Diencephalon (tissue), 1 donor: ENCODE measurements around the gene METTL21C. TPM values are rescaled to one million over a fixed set of nuclear protein-coding genes. Genes with fewer than 3 reads are reported as not detected.

ENCODE experiments used
- total RNA-seq: library from RNA; depleted of rRNA; stranded (reverse); fragments of >200 nt; gene quantifications from one replicate; pipeline ENCODE4 v1.2.3, GENCODE V29; 2014

METTL21C gene
- 0.69 TPM for total RNA-seq

DNA sequence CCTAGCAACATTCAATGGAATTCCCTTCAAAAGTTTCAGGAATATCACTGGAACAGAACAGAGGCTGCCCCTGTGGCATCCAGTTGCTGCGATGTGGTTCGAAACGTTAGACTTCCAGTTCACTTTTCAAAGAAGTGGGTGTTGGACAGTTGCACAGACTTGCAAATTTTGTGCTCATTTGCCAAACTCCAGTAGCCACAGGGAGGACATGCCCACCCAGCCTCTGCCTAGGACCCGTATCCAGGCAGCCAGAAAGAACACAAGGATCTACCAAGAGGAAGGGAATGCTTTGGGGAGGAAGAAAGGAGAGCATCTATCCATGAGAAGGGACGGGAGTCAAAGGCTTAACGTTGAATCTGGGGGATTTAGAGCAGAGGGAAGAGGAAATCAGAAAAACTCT is at the start of gene METTL21C:
METTL21C (minus strand) TSS at position 108 of the 400 bp plus-strand sequence. CDS start 546 bp downstream, outside the sequence.

Other genes with a start within 250 kb of the METTL21C start
- gene TPP2, start 98.1 kb downstream of the METTL21C start, total RNA-seq = 47.5 TPM
- 12.2 TPM for gene TEX30, start 78.7 kb upstream of the METTL21C start, total RNA-seq
- 11.5 TPM for gene POGLUT2, start 103.9 kb upstream of the METTL21C start, total RNA-seq
- gene BIVM, start 104.1 kb upstream of the METTL21C start, total RNA-seq = 50.3 TPM
- gene ERCC5, start 151.0 kb upstream of the METTL21C start, total RNA-seq = 59.7 TPM